Left ventricle myocardium inferior (tissue), 1 donor: ENCODE data around the gene SYNPO2. TPM values are rescaled to one million over a fixed set of nuclear protein-coding genes. Genes with fewer than 3 reads are reported as not detected.
A peak's percentile ranks its signal among the peaks of the same experiment; 100 is the strongest.

Experiments
- DNase-seq: peaks from one replicate; pipeline ENCODE4 v3.0.0-alpha.2; 2020
- H3K27ac ChIP-seq: fragments of 200-600 bp; replicated peaks from 2 replicates; pipeline ENCODE4 v1.8.0; 2021
- H3K27me3 ChIP-seq: fragments of 200-600 bp; 2 replicates; pipeline ENCODE4 v1.8.0; 2021; ENCODE audit warnings: low read depth
- H3K36me3 ChIP-seq: fragments of 200-600 bp; 2 replicates; pipeline ENCODE4 v1.8.0; 2021
- H3K4me1 ChIP-seq: fragments of 200-600 bp; 2 replicates; pipeline ENCODE4 v1.8.0; 2021
- H3K4me3 ChIP-seq: fragments of 200-600 bp; 2 replicates; pipeline ENCODE4 v1.8.0; 2021; ENCODE audit warnings: mild to moderate bottlenecking, moderate library complexity
- H3K9me3 ChIP-seq: fragments of 200-600 bp; replicated peaks from 2 replicates; pipeline ENCODE4 v1.8.0; 2021
- CTCF ChIP-seq: fragments of 200-600 bp; IDR thresholded peaks from 2 replicates; pipeline ENCODE4 v1.8.0; 2021; ENCODE audit warnings: antibody characterized with exemption, mild to moderate bottlenecking, borderline replicate concordance
- intact Hi-C: fragments of 100-400 bp; cut with micrococcal nuclease; formaldehyde crosslinking; loops from one replicate; pipeline ENCODE4 v1.11.0; 2022
- total RNA-seq: library from RNA; stranded (reverse); fragmentation: NEBNext Ultra II Directional; extraction: Animal tissue kit (Norgen Biotek cat#: 25700); gene quantifications from one replicate; pipeline ENCODE4 v1.2.1, GENCODE V29; 2021
- donor health status: DM: no; HTN: yes; CAD: no; lungs with severe emphysema.

SYNPO2 gene
- total RNA-seq, 1 donor from 2014 or later: 239 TPM

DNA sequence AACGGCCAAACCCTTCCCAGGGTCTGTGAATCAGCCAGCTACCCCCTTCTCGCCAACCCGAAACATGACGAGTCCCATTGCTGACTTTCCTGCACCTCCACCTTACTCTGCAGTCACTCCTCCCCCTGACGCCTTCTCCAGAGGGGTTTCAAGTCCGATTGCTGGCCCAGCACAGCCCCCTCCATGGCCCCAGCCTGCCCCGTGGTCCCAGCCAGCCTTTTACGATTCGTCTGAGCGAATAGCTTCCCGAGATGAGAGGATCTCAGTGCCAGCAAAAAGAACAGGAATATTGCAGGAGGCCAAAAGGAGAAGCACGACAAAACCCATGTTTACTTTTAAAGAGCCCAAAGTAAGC, 141.9 kb downstream of the SYNPO2 start:
- Histone ChIP-seq H3K4me1 (peaks cover 70% of the 10 kb centered on the region), H3K27ac (no peak overlapping the region), H3K9me3 (no peaks in the 10 kb centered on the region), H3K27me3 (no peaks in the 10 kb centered on the region), H3K4me3 (no peak overlapping the region), H3K36me3 (peaks cover 33% of the 10 kb centered on the region)
- TF ChIP-seq CTCF: no peak
- intact Hi-C loops: no loop called here
- DNase-seq: no peak

DNA sequence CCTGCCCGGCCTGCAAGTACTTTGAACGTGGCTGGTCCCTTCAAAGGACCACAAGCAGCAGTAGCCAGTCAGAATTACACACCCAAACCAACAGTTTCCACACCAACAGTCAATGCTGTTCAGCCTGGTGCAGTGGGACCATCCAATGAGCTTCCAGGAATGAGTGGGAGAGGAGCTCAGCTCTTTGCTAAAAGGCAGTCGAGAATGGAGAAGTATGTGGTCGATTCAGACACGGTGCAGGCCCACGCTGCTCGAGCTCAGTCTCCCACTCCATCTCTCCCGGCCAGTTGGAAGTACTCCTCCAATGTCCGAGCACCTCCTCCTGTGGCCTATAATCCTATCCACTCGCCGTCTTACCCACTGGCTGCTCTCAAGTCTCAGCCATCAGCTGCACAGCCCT, 142.6 kb downstream of the SYNPO2 start:
- H3K4me1 ChIP-seq: peaks cover 70% of the 10 kb centered on the region
- no peaks in the 10 kb centered on the region for H3K27me3 ChIP-seq
- no peak for DNase-seq
- intact Hi-C loops: no loop called here
- no peak overlapping the region for H3K27ac ChIP-seq
- TF ChIP-seq CTCF: no peak
- peaks cover 33% of the 10 kb centered on the region for H3K36me3 ChIP-seq
- H3K9me3 ChIP-seq: no peaks in the 10 kb centered on the region
- no peak overlapping the region for H3K4me3 ChIP-seq

DNA sequence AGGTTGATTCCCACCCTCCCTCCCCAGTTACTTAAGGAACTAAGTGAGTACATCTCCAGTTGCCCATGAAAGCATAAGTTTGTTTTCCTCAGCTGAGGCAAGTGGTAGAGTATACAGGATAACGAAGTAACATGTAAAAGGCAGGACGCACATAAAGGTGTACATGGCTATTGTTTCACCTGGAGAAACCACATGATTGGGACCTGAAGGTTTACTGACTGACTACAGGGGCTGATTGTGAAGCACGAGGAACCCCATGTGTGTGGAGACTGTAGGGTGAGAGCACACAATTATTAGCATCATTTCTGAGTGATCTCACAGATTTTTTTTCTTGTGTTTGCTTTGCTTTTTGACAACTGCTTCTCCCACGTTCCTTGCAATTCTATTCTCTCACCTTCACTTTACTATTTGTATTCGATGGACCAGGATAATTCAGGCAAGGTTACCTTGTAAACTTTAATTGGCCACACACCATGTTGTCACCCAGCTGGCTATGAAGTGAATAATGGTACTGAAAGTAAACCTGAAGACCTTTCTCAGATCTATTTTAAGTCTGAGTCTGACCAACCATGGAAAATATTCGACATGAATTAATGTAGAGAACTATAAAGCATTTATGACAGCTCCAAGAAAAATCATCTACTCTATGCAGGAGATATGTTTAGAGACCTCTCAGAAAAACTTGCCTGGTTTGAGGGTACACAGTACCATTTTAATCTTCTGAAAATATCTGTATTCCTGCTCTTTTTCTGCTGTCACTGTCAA, 144.4 kb downstream of the SYNPO2 start:
- Histone ChIP-seq H3K9me3 (no peaks in the 10 kb centered on the region), H3K27ac (peak overlapping the region; percentile 39), H3K4me3 (no peak overlapping the region), H3K4me1 (peaks cover 68% of the 10 kb centered on the region), H3K36me3 (peaks cover 33% of the 10 kb centered on the region), H3K27me3 (no peaks in the 10 kb centered on the region)
- TF ChIP-seq CTCF: no peak
- no peak for DNase-seq
- intact Hi-C loops: no loop called here

DNA sequence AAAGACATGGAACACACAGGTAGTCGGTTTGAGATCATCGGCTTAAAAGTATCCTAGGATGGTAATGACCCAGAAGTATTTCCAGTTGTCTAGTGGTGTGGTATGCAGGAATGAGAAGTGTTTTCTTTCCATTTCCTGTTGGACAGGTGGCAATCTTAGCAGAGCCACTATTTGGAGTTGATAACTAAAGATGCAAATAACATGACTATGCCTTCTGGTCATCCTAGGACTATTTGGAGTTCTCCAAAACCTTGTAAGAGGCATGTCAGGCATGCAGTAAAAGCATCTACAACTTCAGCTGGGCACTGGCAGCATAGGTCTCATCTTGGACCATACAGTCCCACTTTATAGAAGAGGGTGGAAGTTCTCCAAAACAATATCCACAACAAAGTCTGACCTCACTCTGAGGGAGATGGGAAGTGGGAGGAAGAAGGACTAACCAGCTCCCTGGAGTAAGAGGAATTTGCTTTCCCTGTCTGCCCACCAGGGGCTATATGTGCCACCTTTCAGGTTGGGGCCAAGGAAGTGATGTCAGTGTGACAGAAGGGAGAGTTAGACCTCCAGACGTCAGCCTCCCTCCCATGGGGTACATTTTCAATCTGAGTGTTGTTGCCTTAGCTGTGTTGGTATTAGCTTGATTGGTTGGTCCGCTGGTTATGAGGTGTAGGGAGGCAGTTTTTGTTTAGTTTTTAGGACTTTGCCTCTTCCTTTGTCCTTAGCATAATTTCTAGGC, 145.8 kb downstream of the SYNPO2 start:
- Histone ChIP-seq H3K4me3 (no peak overlapping the region), H3K4me1 (peaks cover 64% of the 10 kb centered on the region), H3K27me3 (no peaks in the 10 kb centered on the region), H3K27ac (peak overlapping the region; percentile 72), H3K9me3 (no peaks in the 10 kb centered on the region), H3K36me3 (peaks cover 33% of the 10 kb centered on the region)
- DNase-seq: no peak
- no peak for TF ChIP-seq CTCF
- intact Hi-C loops: no loop called here

DNA sequence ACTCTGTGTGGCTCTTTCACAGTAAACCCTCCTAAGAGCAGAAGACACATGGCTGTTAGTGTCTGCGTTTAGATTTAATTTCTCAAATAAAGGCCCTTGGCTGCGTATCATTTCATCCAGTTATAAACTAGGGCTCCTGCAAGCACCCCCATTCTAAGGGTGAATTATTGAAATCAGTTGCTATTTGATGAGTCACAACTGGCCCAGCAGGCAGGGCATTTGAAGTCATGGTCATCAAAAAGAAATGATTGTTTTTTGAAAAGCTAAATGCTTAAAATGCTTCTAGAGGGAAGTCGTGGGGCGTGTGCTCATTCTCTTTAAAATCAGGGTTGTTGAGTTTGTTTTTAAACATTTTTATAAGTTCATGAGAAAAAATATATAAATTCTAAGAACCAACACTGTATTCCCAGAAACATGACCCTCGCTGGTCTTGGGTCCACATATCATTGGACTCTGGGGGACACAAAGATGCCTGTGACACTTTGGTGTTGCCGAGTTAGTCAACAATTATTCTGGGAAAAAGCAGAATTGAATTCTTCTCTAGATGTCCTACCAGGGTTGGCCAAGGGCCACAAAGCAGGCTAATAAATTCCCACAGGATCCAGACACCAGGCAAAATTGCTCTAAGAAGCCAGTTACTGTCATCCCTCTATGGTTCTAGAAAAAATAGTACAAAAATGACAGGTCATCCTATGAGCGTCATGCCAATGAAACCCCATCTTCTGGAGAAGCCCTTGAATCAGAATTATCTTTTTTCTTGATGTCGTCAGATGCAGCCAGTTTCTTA, 147.5 kb downstream of the SYNPO2 start:
- no peaks in the 10 kb centered on the region for H3K9me3 ChIP-seq
- DNase-seq: no peak
- H3K27ac ChIP-seq: peak overlapping the region; percentile 72
- intact Hi-C loops: no loop called here
- TF ChIP-seq CTCF: no peak
- H3K36me3 ChIP-seq: peaks cover 18% of the 10 kb centered on the region
- peaks cover 81% of the 10 kb centered on the region for H3K4me1 ChIP-seq
- H3K4me3 ChIP-seq: no peak overlapping the region
- H3K27me3 ChIP-seq: no peaks in the 10 kb centered on the region
